Stimulated activated memory B cell treated with anti-CD40 and anti-IgM and Interleukin-4, amounts not matched to agents 10 μg/mL and 1 μg/mL and 100 μg/mL, for 72 hours (primary cell): Measurements from ENCODE around the gene TSSK3.

Experiments used
- ATAC-seq: fragments of 150-1000 bp; cut with Tn5 transposase; 2 replicates; pipeline ENCODE4 v1.10.0; 2021
- H3K27ac Mint-ChIP-seq: one replicate; pipeline ENCODE4 v1.8.0; 2022; ENCODE audit warnings: mild to moderate bottlenecking, mixed read lengths
- H3K27me3 Mint-ChIP-seq: one replicate; pipeline ENCODE4 v1.8.0; 2022; ENCODE audit warnings: mixed read lengths
- H3K36me3 Mint-ChIP-seq: one replicate; pipeline ENCODE4 v1.8.0; 2022; ENCODE audit warnings: mixed read lengths
- H3K4me1 Mint-ChIP-seq: one replicate; pipeline ENCODE4 v1.8.0; 2022; ENCODE audit warnings: mixed read lengths
- H3K4me3 Mint-ChIP-seq: one replicate; pipeline ENCODE4 v1.8.0; 2022; ENCODE audit warnings: mild to moderate bottlenecking, moderate library complexity, mixed read lengths
- H3K9me3 Mint-ChIP-seq: one replicate; pipeline ENCODE4 v1.8.0; 2022; ENCODE audit warnings: mixed read lengths

The TSSK3 gene

DNA sequence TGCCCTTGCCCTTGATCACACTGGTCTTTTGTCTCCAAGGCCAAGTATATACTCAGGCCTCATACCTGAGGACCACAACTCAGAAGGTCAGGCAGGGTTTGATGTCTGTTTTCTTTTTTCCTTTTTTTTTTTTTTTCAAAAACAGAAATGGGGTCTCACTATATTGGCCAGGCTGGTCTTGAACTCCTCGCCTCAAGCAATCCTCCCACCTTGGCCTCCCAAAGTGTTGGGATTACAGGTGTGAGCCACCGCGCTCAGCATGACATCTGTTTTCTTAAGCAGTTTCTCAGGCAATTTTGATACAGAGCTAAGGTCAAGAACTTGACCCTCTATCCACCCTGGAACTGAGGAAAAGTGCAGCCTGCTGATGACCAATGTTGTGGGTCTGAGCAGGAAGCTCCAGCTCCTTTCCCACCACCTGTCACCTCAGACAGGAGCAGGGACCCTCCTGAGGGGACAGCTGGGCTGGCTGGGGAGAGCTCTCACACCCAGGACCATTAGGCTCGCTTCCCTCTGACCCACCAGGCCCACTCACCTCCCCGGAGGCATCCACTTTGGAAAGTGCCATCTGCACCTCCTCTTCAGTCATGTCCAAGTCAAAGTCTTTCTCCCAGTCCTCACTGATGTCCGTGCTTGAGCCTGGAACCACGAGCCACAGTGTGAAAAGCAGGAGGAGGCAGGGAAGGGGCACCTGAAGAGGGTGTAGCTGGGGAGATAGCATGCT is 5.7 kb downstream of the TSSK3 start:
- ATAC-seq, result no peak
- Mint-ChIP-seq H3K9me3 (no peaks in the 10 kb centered on the region), H3K27me3 (no peaks in the 10 kb centered on the region), H3K27ac (no peak overlapping the region), H3K4me1 (peaks cover 20% of the 10 kb centered on the region), H3K4me3 (no peak overlapping the region), H3K36me3 (peaks cover 57% of the 10 kb centered on the region)

DNA sequence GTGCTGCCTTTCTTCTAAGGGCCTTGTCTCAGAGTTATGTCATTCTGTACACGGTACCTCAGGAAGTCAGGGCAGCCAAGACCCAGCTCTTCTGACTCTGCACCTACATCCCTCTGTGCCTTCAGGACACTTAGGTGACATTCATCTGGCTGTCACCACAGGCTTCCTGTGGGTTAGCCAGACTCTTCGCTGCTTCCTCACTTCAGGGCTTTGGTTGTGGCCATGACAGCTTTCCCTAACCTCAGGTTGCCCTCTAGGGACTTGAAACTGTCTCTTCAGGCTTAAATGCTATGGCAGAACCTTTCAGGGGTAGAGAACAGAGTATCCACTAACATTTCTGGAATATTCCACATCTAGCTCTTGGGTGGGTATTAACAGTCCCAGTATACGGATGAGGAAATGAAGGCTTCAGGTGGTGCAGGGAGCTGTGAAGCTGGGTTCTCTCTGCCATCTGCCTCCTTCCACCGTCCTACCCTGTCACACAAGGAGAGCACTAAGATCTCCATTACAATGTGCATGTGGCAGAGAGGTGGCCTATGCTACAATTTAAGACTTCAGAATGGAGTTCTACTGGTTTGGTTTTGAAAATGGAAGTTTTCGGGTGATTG is 9.9 kb downstream of the TSSK3 start:
- Mint-ChIP-seq H3K27me3 (no peaks in the 10 kb centered on the region), H3K27ac (no peak overlapping the region), H3K4me3 (no peak overlapping the region), H3K4me1 (peaks cover 24% of the 10 kb centered on the region), H3K9me3 (no peaks in the 10 kb centered on the region), H3K36me3 (peaks cover 58% of the 10 kb centered on the region)
- peak; percentile 91 for ATAC-seq

DNA sequence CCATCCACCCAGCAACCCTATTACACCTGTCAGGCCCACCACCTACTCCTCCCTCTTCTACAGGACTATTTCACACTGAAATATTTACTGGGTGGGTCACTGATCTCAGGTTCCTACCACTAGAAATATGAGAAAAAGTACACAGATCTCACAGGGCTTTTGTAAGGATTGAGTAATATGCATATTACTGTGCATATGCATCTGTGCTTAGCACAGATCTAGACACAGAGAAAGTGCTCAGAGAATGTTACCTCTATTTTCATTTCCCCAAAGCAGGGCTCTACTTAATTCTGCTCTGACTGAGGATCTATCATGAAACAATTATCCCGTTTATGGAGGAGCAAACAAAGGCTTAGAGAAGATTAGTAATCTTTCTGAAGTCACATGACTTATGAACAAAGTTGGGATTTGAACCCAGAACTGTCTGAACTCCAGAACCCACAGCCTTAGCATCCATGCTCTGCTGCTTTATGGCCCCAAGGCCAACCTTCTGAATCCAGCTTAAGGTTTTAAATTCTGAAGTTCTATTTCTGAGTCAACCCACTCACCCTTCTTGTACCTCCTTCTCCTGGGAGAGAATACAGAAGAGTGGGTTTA is 11.8 kb downstream of the TSSK3 start:
- Mint-ChIP-seq H3K4me1 (peaks cover 24% of the 10 kb centered on the region), H3K36me3 (peaks cover 66% of the 10 kb centered on the region), H3K9me3 (no peaks in the 10 kb centered on the region), H3K27me3 (no peaks in the 10 kb centered on the region), H3K27ac (peak overlapping the region; percentile 5), H3K4me3 (no peak overlapping the region)
- no peak for ATAC-seq

DNA sequence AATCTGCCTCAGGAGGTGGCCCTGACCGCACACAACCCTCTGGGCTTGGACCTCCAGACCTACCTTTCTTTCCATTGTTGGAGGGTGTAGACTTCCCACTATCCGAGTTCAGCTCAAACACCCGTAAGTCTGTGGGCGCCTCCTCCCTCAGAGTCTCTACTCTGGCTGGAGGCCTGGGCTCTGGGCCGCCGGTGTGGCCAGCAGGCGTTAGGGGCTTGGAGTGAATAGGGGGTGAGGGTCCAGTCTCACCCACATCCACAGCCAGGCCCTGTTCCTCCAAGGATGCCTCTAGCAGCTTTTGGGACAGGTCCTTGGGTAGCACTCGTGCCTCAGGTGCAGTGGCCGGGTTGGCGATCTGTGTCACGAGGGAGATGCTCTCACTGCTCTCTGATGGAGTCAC is 13.9 kb downstream of the TSSK3 start:
- no peak for ATAC-seq
- peaks cover 77% of the 10 kb centered on the region for H3K36me3 Mint-ChIP-seq
- no peaks in the 10 kb centered on the region for H3K9me3 Mint-ChIP-seq
- H3K27ac Mint-ChIP-seq, result no peak overlapping the region
- no peaks in the 10 kb centered on the region for H3K27me3 Mint-ChIP-seq
- peaks cover 35% of the 10 kb centered on the region for H3K4me1 Mint-ChIP-seq
- no peak overlapping the region for H3K4me3 Mint-ChIP-seq

DNA sequence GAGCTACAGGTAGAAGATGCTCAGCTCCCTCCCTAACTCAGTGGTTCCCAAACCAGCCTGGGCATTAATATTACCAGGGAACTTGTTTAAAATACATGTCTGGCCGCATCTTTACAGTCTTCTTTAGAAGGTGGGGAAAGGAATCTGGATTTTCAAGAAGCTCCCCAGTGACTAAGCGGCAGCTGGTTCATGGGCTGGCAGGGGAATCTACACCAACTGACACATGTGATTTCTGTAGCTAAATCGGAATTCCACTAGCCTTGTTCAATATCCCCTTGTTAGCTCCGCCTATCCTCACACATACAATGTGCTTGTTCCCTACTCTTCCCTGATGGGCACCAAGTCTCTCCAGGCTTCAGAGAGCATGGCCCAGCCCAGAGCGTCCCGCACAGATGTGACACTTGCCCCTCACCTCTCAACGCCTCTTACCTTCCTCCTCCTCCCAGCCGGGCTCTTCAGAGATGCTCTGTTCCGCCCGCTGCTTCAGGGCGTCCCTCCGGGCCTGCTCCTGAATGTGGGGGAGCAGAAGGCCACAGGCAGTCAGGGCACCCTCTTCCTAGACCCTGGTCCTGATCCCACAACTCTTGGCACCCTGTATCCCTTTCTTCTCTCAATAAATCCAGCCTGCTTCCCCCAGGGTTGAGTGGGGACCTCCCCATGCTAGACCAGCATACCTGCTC is 15.3 kb downstream of the TSSK3 start:
- Mint-ChIP-seq H3K27me3 (no peaks in the 10 kb centered on the region), H3K4me1 (peaks cover 23% of the 10 kb centered on the region), H3K9me3 (no peaks in the 10 kb centered on the region), H3K36me3 (peaks cover 72% of the 10 kb centered on the region), H3K27ac (no peak overlapping the region), H3K4me3 (no peak overlapping the region)
- ATAC-seq, result no peak

DNA sequence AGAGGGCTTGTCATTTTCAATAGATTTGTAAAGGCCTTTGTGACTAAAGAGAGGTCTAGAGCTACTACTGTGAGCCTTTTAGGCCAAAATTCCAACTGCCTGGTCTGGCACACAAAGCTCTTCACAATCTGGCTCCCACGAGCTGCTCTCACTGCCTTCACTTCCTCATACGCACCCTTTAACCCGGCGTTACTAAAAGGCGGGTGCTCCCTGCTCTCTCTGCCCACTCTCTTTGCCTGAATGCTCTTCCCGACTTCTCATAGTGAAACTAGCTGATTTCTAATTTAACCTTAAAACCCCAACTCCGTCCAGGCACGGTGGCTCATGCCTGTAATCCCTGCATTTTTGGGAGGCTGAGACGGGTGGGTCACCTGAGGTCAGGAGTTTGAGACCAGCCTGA is 17.7 kb downstream of the TSSK3 start:
- H3K36me3 Mint-ChIP-seq, result peaks cover 66% of the 10 kb centered on the region

DNA sequence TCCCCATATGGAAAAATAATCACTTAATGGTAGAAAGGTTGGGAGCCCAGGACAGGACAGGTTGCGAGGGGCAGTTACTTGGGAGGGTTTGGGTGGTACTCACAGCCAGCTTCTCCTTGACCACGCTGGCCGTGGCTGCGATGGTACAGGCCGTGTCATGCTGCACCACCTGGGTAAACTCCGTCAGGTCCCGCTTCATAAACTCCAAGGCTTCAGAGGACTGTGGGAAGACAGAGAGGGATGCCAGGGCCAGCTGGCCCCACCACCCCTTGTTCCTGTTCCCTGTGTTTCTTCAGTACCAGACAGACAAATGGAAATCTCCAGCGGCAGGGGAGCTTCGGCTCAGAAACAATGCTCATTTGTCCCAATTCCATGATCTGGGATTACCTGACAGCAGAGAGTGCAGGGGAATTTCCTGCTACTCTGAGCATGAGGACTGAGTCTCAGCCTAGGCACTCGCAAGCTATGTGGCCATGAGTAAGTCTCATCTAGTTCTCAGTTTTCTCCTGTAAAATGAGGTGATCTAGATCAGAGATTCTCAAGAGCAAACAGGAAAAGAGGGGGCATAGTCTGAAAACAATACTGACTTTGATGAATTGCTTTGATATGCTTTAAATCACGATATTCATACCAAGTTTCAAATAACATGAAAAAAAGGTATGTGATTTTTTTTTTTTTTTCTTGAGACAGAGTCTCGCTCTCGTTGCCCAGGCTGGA is 24.5 kb downstream of the TSSK3 start:
- Mint-ChIP-seq H3K4me1 (no peaks in the 10 kb centered on the region), H3K36me3 (peaks cover 32% of the 10 kb centered on the region), H3K4me3 (no peak overlapping the region), H3K9me3 (no peaks in the 10 kb centered on the region), H3K27ac (no peak overlapping the region), H3K27me3 (no peaks in the 10 kb centered on the region)
- no peak for ATAC-seq

More for the DNA sequence above, 17.7 kb downstream of the TSSK3 start:
- ATAC-seq, result no peak
- Mint-ChIP-seq H3K9me3 (no peaks in the 10 kb centered on the region), H3K4me1 (peaks cover 11% of the 10 kb centered on the region), H3K4me3 (no peak overlapping the region), H3K27me3 (no peaks in the 10 kb centered on the region), H3K27ac (peak overlapping the region; percentile 48)

DNA sequence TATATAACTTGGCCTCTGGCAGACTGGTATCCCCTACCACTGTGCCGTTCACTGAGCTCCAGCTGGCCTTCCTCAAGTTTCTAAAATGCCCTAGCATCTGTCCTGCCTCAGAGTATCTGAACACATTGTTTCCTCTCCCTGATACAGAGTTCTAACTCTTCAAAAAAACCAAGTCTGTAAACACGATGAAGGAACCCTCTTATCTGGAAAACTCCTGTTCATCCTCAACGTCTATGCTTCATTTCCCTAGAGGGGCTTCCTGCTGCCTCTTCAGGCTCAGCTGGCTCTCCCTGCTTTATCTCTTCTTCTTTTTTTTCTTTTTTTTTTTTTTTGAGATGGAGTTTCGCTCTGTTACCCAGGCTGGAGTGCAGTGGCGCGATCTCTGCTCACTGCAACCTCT is 26.3 kb downstream of the TSSK3 start:
- H3K4me3 Mint-ChIP-seq, result no peak overlapping the region
- no peak for ATAC-seq
- peaks cover 7% of the 10 kb centered on the region for H3K4me1 Mint-ChIP-seq
- H3K27me3 Mint-ChIP-seq, result no peaks in the 10 kb centered on the region
- no peaks in the 10 kb centered on the region for H3K9me3 Mint-ChIP-seq
- no peak overlapping the region for H3K27ac Mint-ChIP-seq
- H3K36me3 Mint-ChIP-seq, result peaks cover 16% of the 10 kb centered on the region

DNA sequence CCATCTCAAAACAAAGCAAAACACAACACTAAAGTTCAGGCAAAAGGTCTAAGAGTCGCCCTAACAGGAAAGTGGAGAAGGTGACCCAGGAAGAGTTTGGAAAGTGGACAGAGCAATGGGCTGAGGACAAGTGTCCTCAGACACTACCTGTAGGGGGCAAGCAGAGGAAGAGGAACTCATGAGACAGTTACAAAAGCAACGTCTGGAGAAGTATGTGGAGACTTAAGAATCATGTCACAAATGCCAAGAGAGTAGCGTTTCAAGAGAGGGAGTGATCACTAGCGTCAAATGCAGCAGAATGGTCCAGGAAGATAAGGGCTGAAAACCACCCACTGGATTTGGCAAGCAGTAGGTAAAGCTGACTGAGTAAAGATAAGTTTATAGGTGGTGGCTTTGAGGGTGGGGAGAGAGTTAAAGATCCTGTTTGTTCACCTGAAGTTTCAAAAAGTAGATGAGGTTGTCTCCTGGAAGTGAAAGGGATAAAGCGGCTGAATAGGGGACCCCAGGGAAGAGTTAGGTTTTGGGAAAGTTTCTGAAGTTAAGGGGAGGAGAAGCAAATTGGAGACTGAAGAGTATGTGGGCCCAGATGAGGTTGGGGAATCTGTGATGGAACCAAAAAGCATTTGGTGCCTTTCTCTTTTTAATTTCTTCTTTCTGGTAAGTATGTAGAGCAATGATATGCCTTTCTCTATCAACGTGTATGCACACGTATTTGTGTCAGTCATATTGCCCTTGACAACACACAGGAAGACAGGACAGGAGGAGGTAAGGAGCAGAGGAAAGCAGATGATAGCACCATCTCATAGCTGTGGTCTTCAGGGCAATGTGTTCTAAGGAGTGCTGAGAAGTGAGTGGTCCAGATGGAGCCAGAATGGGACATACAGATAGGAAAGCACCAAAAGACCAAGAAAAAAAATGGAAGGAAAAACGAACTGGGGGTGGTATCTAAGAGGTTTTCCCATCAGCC is 28.8 kb downstream of the TSSK3 start:
- Mint-ChIP-seq H3K4me3 (no peak overlapping the region), H3K36me3 (peaks cover 7% of the 10 kb centered on the region), H3K9me3 (no peaks in the 10 kb centered on the region), H3K27ac (no peak overlapping the region), H3K4me1 (peaks cover 19% of the 10 kb centered on the region), H3K27me3 (no peaks in the 10 kb centered on the region)
- ATAC-seq, result no peak

DNA sequence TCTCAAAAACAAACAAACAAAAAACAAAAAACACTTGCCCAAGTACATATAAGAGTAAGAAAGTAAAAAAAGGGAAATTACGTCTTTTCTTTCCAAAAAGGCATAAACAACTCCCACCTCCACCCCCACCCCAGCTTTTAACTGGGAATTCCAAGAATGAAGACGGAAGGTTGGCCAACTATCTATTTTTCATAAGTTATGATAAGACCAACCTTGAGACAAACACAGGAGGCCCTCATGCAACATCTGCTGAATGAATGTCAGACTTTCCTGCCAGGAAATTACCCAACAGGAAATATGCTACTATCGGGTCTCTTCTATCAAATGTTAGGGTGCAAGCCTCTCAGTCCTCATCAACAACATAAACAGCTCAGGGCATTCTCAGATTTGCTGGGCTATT is 30.0 kb downstream of the TSSK3 start:
- Mint-ChIP-seq H3K9me3 (no peaks in the 10 kb centered on the region), H3K27me3 (no peaks in the 10 kb centered on the region), H3K4me3 (peak overlapping the region; percentile 24), H3K27ac (no peak overlapping the region), H3K4me1 (peaks cover 19% of the 10 kb centered on the region), H3K36me3 (no peaks in the 10 kb centered on the region)
- no peak for ATAC-seq

DNA sequence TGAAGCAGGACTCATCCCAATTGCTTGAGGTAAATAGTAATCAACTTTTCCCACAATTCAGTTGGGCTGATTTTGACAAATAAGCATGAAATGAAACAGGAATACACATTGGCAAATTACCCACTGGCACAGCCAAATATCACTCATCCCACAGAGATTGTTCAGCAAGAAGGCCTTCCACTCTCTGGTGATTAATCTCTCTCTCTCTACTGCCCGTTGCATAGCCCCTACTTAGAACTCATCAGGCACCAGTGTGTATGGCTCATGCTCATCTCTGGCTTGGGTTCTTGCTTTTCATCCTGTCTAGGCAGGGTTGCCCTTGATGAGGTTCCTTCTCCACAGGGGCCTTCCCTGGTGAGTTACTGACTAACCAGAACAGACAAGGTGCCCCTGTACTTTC is 30.8 kb downstream of the TSSK3 start:
- ATAC-seq, result no peak
- peaks cover 19% of the 10 kb centered on the region for H3K4me1 Mint-ChIP-seq
- no peaks in the 10 kb centered on the region for H3K36me3 Mint-ChIP-seq
- peak overlapping the region; percentile 97 for H3K4me3 Mint-ChIP-seq
- no peaks in the 10 kb centered on the region for H3K9me3 Mint-ChIP-seq
- no peaks in the 10 kb centered on the region for H3K27me3 Mint-ChIP-seq
- H3K27ac Mint-ChIP-seq, result no peak overlapping the region

DNA sequence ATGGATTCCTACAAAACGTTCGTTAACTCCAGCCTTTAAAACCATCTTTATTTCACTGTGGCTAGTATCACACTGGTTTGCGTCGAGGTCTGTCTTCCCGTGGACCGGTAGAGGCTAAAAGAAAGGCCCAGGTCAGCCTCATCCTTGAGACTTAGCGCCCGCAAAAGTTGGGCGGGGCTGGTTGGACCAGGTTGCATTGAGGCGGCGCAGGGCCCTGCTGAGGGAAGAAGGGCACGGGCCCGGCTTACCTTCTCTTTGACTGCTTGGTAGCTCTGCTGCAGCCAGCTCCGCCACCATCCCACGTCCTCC is 31.4 kb downstream of the TSSK3 start:
- no peaks in the 10 kb centered on the region for H3K9me3 Mint-ChIP-seq
- ATAC-seq, result peak; percentile 8
- peaks cover 19% of the 10 kb centered on the region for H3K4me1 Mint-ChIP-seq
- H3K27me3 Mint-ChIP-seq, result no peaks in the 10 kb centered on the region
- H3K27ac Mint-ChIP-seq, result peak overlapping the region; percentile 82
- H3K4me3 Mint-ChIP-seq, result peak overlapping the region; percentile 97
- H3K36me3 Mint-ChIP-seq, result no peaks in the 10 kb centered on the region

DNA sequence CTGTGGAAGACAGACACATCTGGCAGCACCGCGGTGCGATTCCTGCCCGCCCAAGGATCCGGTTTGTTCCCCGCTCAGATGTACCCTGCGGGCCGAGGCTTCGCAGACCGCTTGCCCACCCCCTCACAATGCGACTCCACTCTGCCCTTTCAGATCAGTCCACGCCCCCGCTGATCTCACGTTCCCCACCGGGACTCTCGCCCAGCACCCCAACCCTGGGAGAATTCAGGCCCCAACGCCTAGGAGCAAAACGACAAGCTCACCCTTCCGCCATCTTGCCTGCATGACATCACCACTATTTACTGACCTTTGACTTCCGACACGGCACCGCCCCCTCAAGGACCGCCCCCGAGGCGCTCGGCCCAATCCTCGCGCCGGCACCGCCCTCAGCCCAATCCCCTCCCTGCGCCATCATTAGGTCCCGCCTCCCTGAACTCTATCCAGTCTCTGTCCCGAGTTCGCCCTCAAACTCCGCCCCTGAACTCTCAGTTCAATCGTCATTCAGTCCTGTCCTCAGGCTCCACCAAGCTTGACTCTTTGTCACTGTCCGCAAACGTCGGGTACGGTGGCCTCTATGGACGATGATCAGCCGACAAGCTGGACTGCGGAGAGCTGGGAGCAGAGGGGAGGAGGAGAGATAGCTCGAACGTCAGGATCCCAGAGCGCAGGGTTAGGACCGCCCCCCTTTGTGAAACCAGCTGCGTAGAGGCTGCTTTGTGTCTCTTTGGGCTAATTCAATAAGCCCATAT is 32.0 kb downstream of the TSSK3 start, which contains the start of gene BSDC1:
Gene BSDC1 (minus strand): TSS at position 301 of the 749 bp plus-strand sequence. CDS start 27 bp downstream, at position 274.
- peak within 1 kb of the TSS; percentile 97 for H3K4me3 Mint-ChIP-seq

More for the DNA sequence above, 32.0 kb downstream of the TSSK3 start, which contains the start of gene BSDC1:
- peak; percentile 100 for ATAC-seq
- H3K27me3 Mint-ChIP-seq, result no peaks in the 10 kb centered on the region
- no peaks in the 10 kb centered on the region for H3K9me3 Mint-ChIP-seq
- H3K4me1 Mint-ChIP-seq, result peaks cover 19% of the 10 kb centered on the region
- no peaks in the 10 kb centered on the region for H3K36me3 Mint-ChIP-seq
- peak within 1 kb of the TSS; percentile 82 for H3K27ac Mint-ChIP-seq
